Neural progenitor cell (in vitro differentiated cells): Measurements from ENCODE around the gene NDST1. TPM values are rescaled to one million over a fixed set of nuclear protein-coding genes. Genes with fewer than 3 reads are reported as not detected.

Experiments
- DNase-seq: peaks from one replicate; pipeline ENCODE4 v3.0.0-alpha.2; 2016; ENCODE audit warnings: low spot score
- H2AFZ ChIP-seq: fragments of 200-600 bp; sonication (generic); replicated peaks from 2 replicates; pipeline ENCODE4 v1.6.1; 2016; ENCODE audit warnings: antibody characterized with exemption
- H3F3A ChIP-seq: fragments of 200-600 bp; sonication (generic); 2 replicates; pipeline ENCODE4 v1.6.1; 2016; ENCODE audit warnings: antibody characterized with exemption, low read depth
- H3K27ac ChIP-seq: fragments of 200-600 bp; sonication (generic); 2 replicates; pipeline ENCODE4 v1.5.1; 2016; ENCODE audit warnings: mild to moderate bottlenecking
- H3K27me3 ChIP-seq: fragments of 200-600 bp; sonication (generic); 2 replicates; pipeline ENCODE4 v1.6.1; 2016; ENCODE audit warnings: mild to moderate bottlenecking, moderate library complexity
- H3K36me3 ChIP-seq: fragments of 200-600 bp; sonication (generic); 2 replicates; pipeline ENCODE4 v1.5.1; 2016
- H3K4me1 ChIP-seq: fragments of 200-600 bp; sonication (generic); 2 replicates; pipeline ENCODE4 v1.6.1; 2016; ENCODE audit warnings: mixed run types
- H3K4me2 ChIP-seq: fragments of 200-600 bp; sonication (generic); 2 replicates; pipeline ENCODE4 v1.6.1; 2016
- H3K4me3 ChIP-seq: fragments of 200-600 bp; sonication (generic); 2 replicates; pipeline ENCODE4 v1.5.1; 2016
- H3K79me2 ChIP-seq: fragments of 200-600 bp; sonication (generic); 2 replicates; pipeline ENCODE4 v1.6.1; 2016; ENCODE audit warnings: low read depth
- H3K9ac ChIP-seq: fragments of 200-600 bp; sonication (generic); 2 replicates; pipeline ENCODE4 v1.6.1; 2016
- H3K9me3 ChIP-seq: fragments of 200-600 bp; sonication (generic); 2 replicates; pipeline ENCODE4 v1.5.1; 2016; ENCODE audit warnings: low read depth
- H4K20me1 ChIP-seq: fragments of 200-600 bp; sonication (generic); 2 replicates; pipeline ENCODE4 v1.6.1; 2016; ENCODE audit warnings: low read depth
- H3K27ac Mint-ChIP-seq: 3 replicates; pipeline ENCODE4 v1.8.0; 2021; ENCODE audit warnings: mixed read lengths
- H3K27me3 Mint-ChIP-seq: 2 replicates; pipeline ENCODE4 v1.8.0; 2022; ENCODE audit warnings: low read depth, mild to moderate bottlenecking, inconsistent platforms, moderate library complexity, mixed read lengths; ENCODE audit not compliant: insufficient read depth
- H3K36me3 Mint-ChIP-seq: 3 replicates; pipeline ENCODE4 v1.8.0; 2021; ENCODE audit warnings: mixed read lengths
- H3K4me1 Mint-ChIP-seq: 3 replicates; pipeline ENCODE4 v1.8.0; 2021; ENCODE audit warnings: mixed read lengths
- H3K4me3 Mint-ChIP-seq: 3 replicates; pipeline ENCODE4 v1.8.0; 2021; ENCODE audit warnings: mild to moderate bottlenecking, moderate library complexity, mixed read lengths
- H3K9me3 Mint-ChIP-seq: 3 replicates; pipeline ENCODE4 v1.8.0; 2020; ENCODE audit warnings: mixed read lengths
- EZH2 ChIP-seq: fragments of 200-600 bp; sonication (generic); IDR thresholded peaks from 2 replicates; pipeline ENCODE4 v1.6.1; 2017; ENCODE audit warnings: antibody characterized with exemption, mild to moderate bottlenecking, moderate library complexity
- EZH2phosphoT487 ChIP-seq: fragments of 200-600 bp; sonication (generic); IDR thresholded peaks from 2 replicates; pipeline ENCODE4 v1.6.1; 2017; ENCODE audit warnings: antibody characterized with exemption
- total RNA-seq: library from RNA; depleted of rRNA; stranded (reverse); fragments of >200 nt; gene quantifications from 2 replicates; pipeline ENCODE4 v1.2.3, GENCODE V29; 2015; ENCODE audit warnings: low replicate concordance
- TF ChIP-seq, protein P1 (sequence below): fragments of 200-600 bp; sonication (generic); IDR thresholded peaks from 2 replicates; pipeline ENCODE4 v1.5.1; 2017; ENCODE audit warnings: antibody characterized with exemption, mild to moderate bottlenecking

The NDST1 gene
- total RNA-seq, 1 donor from 2014 or later, result 22.9 TPM

DNA sequence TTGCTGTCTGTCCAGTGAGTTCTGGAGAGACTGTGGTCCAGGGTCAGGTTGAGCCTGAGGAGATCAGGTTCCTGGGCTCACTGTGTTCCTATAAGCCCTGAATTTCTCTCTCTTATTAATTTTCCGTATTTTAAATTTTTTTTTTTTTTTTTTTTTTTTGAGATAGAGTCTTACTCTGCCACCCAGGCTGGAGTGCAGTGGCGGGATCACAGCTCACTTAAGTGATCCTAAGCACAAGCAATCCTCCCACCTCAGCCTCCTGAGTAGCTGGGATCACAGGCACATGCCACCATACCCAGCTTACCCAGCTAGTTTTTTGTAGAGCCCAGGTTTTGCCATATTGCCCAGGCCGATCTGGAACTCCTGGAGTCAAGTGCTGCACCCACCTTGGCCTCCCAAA is 22.5 kb downstream of the NDST1 start:
- peaks cover 35% of the 10 kb centered on the region for H3K4me1 Mint-ChIP-seq
- Histone ChIP-seq H3F3A (peaks cover 22% of the 10 kb centered on the region), H3K27ac (peak overlapping the region; percentile 56), H3K9ac (no peak overlapping the region), H4K20me1 (peaks cover 46% of the 10 kb centered on the region), H3K4me1 (peaks cover 23% of the 10 kb centered on the region), H3K27me3 (no peaks in the 10 kb centered on the region), H3K4me3 (no peak overlapping the region), H3K4me2 (peak overlapping the region; percentile 56), H3K9me3 (no peaks in the 10 kb centered on the region), H2AFZ (no peak overlapping the region), H3K36me3 (no peaks in the 10 kb centered on the region), H3K79me2 (peaks cover 25% of the 10 kb centered on the region)
- TF ChIP-seq, protein P1, sequence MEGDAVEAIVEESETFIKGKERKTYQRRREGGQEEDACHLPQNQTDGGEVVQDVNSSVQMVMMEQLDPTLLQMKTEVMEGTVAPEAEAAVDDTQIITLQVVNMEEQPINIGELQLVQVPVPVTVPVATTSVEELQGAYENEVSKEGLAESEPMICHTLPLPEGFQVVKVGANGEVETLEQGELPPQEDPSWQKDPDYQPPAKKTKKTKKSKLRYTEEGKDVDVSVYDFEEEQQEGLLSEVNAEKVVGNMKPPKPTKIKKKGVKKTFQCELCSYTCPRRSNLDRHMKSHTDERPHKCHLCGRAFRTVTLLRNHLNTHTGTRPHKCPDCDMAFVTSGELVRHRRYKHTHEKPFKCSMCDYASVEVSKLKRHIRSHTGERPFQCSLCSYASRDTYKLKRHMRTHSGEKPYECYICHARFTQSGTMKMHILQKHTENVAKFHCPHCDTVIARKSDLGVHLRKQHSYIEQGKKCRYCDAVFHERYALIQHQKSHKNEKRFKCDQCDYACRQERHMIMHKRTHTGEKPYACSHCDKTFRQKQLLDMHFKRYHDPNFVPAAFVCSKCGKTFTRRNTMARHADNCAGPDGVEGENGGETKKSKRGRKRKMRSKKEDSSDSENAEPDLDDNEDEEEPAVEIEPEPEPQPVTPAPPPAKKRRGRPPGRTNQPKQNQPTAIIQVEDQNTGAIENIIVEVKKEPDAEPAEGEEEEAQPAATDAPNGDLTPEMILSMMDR, result no peak
- TF ChIP-seq EZH2 (no peak), EZH2phosphoT487 (no peak)
- H3K36me3 Mint-ChIP-seq, result peaks cover 17% of the 10 kb centered on the region
- no peak for DNase-seq
- H3K9me3 Mint-ChIP-seq, result no peaks in the 10 kb centered on the region
- peak overlapping the region; percentile 67 for H3K4me3 Mint-ChIP-seq
- H3K27me3 Mint-ChIP-seq, result peaks cover 3% of the 10 kb centered on the region
- H3K27ac Mint-ChIP-seq, result peak overlapping the region; percentile 39

DNA sequence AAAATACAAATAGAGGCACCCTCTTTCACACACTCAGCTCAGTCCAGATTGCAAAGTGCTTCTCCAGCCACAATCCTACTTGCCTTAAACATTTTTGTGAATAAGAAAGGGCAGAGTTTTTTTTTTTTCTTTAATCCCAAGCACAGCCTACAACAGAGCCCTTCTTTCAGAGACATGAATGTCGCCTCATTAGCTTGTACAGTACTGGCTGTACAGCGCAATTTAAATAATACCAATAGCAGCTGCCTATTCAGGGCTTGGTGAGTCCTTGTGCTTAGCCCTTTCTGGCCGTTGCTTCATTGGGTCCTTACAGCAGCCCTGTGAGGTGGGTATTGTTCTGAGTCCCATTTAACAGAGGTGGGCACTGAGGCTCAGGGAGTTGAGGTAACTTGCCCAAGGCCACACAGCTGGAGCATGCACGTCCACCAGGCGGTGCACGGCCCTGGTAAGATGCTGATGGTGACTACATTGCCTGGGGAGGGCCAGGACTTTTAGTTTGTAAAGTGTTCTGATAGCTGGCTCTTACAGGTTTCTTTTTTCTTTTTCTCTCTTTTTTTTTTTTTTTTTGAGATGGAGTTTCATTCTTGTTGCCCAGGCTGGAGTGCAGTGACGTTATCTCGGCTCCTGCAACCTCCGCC is 23.1 kb downstream of the NDST1 start:
- H3K27me3 ChIP-seq, result no peaks in the 10 kb centered on the region
- peaks cover 14% of the 10 kb centered on the region for H3K36me3 Mint-ChIP-seq
- H3K4me3 ChIP-seq, result no peak overlapping the region
- no peak overlapping the region for H2AFZ ChIP-seq
- H3K4me2 ChIP-seq, result no peak overlapping the region
- peaks cover 18% of the 10 kb centered on the region for H3K79me2 ChIP-seq
- H3K27ac ChIP-seq, result no peak overlapping the region
- H3K4me1 Mint-ChIP-seq, result peaks cover 29% of the 10 kb centered on the region
- H3K4me3 Mint-ChIP-seq, result no peak overlapping the region
- H3K27me3 Mint-ChIP-seq, result peaks cover 3% of the 10 kb centered on the region
- TF ChIP-seq EZH2phosphoT487, result no peak
- TF ChIP-seq, protein P1, result no peak
- no peak for TF ChIP-seq EZH2
- no peaks in the 10 kb centered on the region for H3K9me3 Mint-ChIP-seq
- peaks cover 16% of the 10 kb centered on the region for H3F3A ChIP-seq
- no peaks in the 10 kb centered on the region for H3K9me3 ChIP-seq
- no peak overlapping the region for H3K27ac Mint-ChIP-seq
- DNase-seq, result no peak
- peaks cover 20% of the 10 kb centered on the region for H3K4me1 ChIP-seq
- peaks cover 40% of the 10 kb centered on the region for H4K20me1 ChIP-seq
- no peaks in the 10 kb centered on the region for H3K36me3 ChIP-seq
- H3K9ac ChIP-seq, result no peak overlapping the region

DNA sequence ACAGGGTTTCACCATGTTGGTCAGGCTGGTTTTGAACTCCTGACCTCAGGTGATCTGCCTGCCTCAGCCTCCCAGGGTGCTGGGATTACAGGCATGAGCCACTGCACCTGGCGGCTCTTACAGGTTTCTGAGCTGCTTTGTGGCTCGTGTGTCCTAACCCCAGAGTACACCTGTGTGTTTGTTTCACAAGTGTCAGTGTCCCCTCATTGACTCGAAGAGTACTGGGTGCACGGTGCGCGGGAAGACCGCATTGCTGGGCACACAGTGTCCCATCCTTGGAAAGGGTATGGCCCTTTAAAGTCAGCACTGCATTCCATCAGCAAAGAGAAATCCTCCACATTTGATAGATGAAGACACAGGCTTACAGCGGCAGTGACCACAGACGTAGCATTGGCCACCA is 23.8 kb downstream of the NDST1 start:
- DNase-seq, result no peak
- H3K27ac Mint-ChIP-seq, result no peak overlapping the region

More for the DNA sequence above, 23.8 kb downstream of the NDST1 start:
- Histone ChIP-seq H3K27ac (no peak overlapping the region), H2AFZ (no peak overlapping the region), H3K4me1 (peaks cover 20% of the 10 kb centered on the region), H3F3A (peaks cover 16% of the 10 kb centered on the region), H4K20me1 (peaks cover 34% of the 10 kb centered on the region), H3K4me3 (no peak overlapping the region), H3K4me2 (no peak overlapping the region), H3K36me3 (no peaks in the 10 kb centered on the region), H3K9ac (no peak overlapping the region), H3K27me3 (no peaks in the 10 kb centered on the region), H3K79me2 (peaks cover 12% of the 10 kb centered on the region), H3K9me3 (no peaks in the 10 kb centered on the region)
- Mint-ChIP-seq H3K36me3 (peaks cover 14% of the 10 kb centered on the region), H3K27me3 (peaks cover 3% of the 10 kb centered on the region), H3K4me3 (no peak overlapping the region), H3K4me1 (peaks cover 24% of the 10 kb centered on the region), H3K9me3 (no peaks in the 10 kb centered on the region)
- no peak for TF ChIP-seq EZH2
- TF ChIP-seq EZH2phosphoT487, result no peak
- TF ChIP-seq, protein P1, result no peak
